ENCODE data around the gene SRSF6.

DNA sequence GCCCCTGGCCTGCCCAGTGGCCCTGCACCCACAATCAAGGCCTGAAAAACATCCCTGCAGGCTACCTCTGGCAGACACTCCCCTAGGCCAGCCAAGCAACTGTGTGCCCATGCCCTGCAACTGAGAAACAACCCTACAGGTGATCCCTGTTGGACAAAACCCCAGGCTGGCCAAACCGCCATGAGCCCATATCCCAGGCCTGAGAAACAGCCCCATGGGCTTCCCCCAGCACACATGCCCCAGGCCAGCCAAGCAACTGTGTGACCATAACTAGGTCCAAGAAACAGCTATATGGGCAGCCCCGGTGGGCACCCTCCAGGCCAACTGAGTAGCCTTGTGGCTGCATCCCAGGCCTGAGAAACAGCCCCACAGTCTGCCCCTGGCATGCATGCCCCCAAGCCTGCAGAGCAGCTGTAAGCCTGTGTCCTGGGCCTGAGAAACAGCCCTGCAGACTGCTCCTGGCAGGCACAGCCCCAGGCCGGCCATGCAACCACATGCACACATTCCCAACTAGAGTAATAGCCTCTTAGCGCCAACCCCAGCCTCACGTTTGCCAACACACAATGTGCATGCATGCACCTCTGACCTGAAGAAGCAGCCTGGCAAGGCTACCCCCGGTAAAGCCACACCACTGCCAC, 41.0 kb upstream of the SRSF6 start:
- TF ChIP-seq SUZ12 (IDR thresholded peaks at IDR 0.05) (no peak), L3MBTL2 (conservative IDR thresholded peaks at IDR 0.05) (no peak), ARNT (IDR thresholded peaks at IDR 0.05) (no peak), BHLHE40 (IDR thresholded peaks at IDR 0.05; ENCODE audit: borderline replicate concordance) (no peak), FOXM1 (IDR thresholded peaks at IDR 0.05; ENCODE audit: borderline replicate concordance) (no peak), SP1 (IDR thresholded peaks at IDR 0.05) (no peak), ZNF384 (IDR thresholded peaks at IDR 0.05) (no peak), ELF4 (IDR thresholded peaks at IDR 0.05) (no peak), TARDBP (IDR thresholded peaks at IDR 0.05) (no peak), HDGF (IDR thresholded peaks at IDR 0.05; ENCODE audit: borderline replicate concordance) (no peak), FOXA1 (IDR thresholded peaks at IDR 0.05) (no peak), FOXK2 (IDR thresholded peaks at IDR 0.05) (no peak), LEF1 (IDR thresholded peaks at IDR 0.05; ENCODE audit: borderline replicate concordance) (no peak), NFRKB (IDR thresholded peaks at IDR 0.05) (no peak)
